GM12878 (cell line): ENCODE results near the gene CDYL2. TPM values are rescaled to one million over a fixed set of nuclear protein-coding genes. Genes with fewer than 3 reads are reported as not detected.

Experiments
- CREB1 ChIP-seq: IDR thresholded peaks from 2 replicates; pipeline ENCODE4 v1.6.1; 2012; ENCODE audit warnings: low read depth, mild to moderate bottlenecking, inconsistent platforms
- ETV6 ChIP-seq, 2 experiments: fragments of 450-650 bp in 1 of 2; IDR thresholded peaks in 1 of 2; conservative IDR thresholded peaks in 1 of 2; 2 replicates each; pipeline ENCODE4 v1.6.1; 2014; ENCODE audit warnings: antibody characterized with exemption in 1 of 2, borderline replicate concordance in 1 of 2, low read depth in 1 of 2, mild to moderate bottlenecking in 1 of 2, moderate library complexity in 1 of 2
- polyA plus RNA-seq, 11 experiments: library from polyadenylated mRNA; depleted of rRNA in 4 of 11; unstranded in 6 of 11; stranded (reverse) in 5 of 11; fragments of >200 nt; fragmentation: Nextera tagmentation in 4 of 11; fragmentation: Illumina TruSeq in 1 of 11; extraction: Ambion mirVana in 4 of 11; extraction: Trizol in 1 of 11; gene quantifications; 1 replicate in 1 of 11; 2 replicates in 10 of 11; pipeline versions ENCODE4 v1.2.1 to v1.2.3, GENCODE V29; 2011 to 2016; ENCODE audit warnings: inconsistent platforms in 2 of 11, missing spikeins in 2 of 11, low read depth in 1 of 11
- total RNA-seq, 4 experiments: library from RNA; depleted of rRNA in 3 of 4; stranded (reverse); fragments of >200 nt in 3 of 4; fragmentation: Illumina TruSeq in 1 of 4; extraction: Trizol in 1 of 4; gene quantifications; 2 replicates each; pipeline versions ENCODE4 v1.2.1 to v1.2.3, GENCODE V29; 2013 to 2021
- TF ChIP-seq, protein P1 (sequence below), 3 experiments: IDR thresholded peaks in 2 of 3; conservative IDR thresholded peaks in 1 of 3; 2 replicates each; pipeline ENCODE4 v1.5.1; 2011; ENCODE audit warnings: low read depth in 3 of 3, low read length in 3 of 3, mild to moderate bottlenecking in 3 of 3, control low read depth in 2 of 3, moderate library complexity in 2 of 3, inconsistent platforms in 1 of 3, mixed read lengths in 1 of 3; ENCODE audit not compliant: control insufficient read depth in 2 of 3, insufficient read depth in 1 of 3; ENCODE audit errors: extremely low read depth in 1 of 3
- TF ChIP-seq, protein P2 (sequence below): fragments of 150-350 bp; IDR thresholded peaks from 2 replicates; pipeline ENCODE4 v1.6.1; 2016; ENCODE audit warnings: low read depth, low read length
- TF ChIP-seq, protein P3 (sequence below): fragments of 450-650 bp; IDR thresholded peaks from 2 replicates; pipeline ENCODE4 v1.6.1; 2016; ENCODE audit warnings: mild to moderate bottlenecking, moderate library complexity, borderline replicate concordance
- TF ChIP-seq, protein P4 (sequence below): IDR thresholded peaks from 2 replicates; pipeline ENCODE4 v1.6.1; 2011; ENCODE audit warnings: borderline replicate concordance, low read depth, mild to moderate bottlenecking, moderate library complexity, mixed read lengths, low read length; ENCODE audit not compliant: insufficient read depth; ENCODE audit errors: extremely low read length

Gene CDYL2
- total and polyA plus RNA-seq, 10 of the 15 experiments (the other 5 are each of a cell fraction or from before 2014, with no cell fraction given), result 0.27 to 22.9 (median 3.9) TPM

DNA sequence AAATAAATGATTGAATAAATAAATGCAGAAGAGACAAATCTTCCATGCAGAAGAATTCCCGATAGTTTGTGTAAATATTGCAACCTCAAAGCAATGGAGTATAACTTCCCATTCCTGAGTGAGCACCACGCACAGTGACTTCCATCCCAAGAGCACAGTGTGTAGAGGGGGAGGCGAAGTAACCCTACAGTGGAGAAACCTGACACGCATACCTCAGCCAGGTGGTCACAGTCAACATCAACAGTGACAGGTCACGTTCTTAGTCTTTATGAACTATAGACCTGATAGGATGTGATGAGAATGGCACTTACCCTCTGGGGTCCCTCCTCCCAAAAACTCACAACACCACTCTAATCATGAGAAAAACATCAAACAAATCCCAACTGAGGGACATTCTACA is 152.0 kb downstream of the CDYL2 start (continued):
- TF ChIP-seq, protein P1, sequence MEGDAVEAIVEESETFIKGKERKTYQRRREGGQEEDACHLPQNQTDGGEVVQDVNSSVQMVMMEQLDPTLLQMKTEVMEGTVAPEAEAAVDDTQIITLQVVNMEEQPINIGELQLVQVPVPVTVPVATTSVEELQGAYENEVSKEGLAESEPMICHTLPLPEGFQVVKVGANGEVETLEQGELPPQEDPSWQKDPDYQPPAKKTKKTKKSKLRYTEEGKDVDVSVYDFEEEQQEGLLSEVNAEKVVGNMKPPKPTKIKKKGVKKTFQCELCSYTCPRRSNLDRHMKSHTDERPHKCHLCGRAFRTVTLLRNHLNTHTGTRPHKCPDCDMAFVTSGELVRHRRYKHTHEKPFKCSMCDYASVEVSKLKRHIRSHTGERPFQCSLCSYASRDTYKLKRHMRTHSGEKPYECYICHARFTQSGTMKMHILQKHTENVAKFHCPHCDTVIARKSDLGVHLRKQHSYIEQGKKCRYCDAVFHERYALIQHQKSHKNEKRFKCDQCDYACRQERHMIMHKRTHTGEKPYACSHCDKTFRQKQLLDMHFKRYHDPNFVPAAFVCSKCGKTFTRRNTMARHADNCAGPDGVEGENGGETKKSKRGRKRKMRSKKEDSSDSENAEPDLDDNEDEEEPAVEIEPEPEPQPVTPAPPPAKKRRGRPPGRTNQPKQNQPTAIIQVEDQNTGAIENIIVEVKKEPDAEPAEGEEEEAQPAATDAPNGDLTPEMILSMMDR (IDR thresholded peaks at IDR 0.05 in 2 of 3, conservative IDR thresholded peaks at IDR 0.05 in 1 of 3; ENCODE audit: control insufficient read depth in 2 of 3, extremely low read depth in 1 of 3, insufficient read depth in 1 of 3, low read depth in 3 of 3, low read length in 3 of 3), result no peak
- TF ChIP-seq, protein P2, sequence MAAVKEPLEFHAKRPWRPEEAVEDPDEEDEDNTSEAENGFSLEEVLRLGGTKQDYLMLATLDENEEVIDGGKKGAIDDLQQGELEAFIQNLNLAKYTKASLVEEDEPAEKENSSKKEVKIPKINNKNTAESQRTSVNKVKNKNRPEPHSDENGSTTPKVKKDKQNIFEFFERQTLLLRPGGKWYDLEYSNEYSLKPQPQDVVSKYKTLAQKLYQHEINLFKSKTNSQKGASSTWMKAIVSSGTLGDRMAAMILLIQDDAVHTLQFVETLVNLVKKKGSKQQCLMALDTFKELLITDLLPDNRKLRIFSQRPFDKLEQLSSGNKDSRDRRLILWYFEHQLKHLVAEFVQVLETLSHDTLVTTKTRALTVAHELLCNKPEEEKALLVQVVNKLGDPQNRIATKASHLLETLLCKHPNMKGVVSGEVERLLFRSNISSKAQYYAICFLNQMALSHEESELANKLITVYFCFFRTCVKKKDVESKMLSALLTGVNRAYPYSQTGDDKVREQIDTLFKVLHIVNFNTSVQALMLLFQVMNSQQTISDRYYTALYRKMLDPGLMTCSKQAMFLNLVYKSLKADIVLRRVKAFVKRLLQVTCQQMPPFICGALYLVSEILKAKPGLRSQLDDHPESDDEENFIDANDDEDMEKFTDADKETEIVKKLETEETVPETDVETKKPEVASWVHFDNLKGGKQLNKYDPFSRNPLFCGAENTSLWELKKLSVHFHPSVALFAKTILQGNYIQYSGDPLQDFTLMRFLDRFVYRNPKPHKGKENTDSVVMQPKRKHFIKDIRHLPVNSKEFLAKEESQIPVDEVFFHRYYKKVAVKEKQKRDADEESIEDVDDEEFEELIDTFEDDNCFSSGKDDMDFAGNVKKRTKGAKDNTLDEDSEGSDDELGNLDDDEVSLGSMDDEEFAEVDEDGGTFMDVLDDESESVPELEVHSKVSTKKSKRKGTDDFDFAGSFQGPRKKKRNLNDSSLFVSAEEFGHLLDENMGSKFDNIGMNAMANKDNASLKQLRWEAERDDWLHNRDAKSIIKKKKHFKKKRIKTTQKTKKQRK, result no peak
- TF ChIP-seq, protein P3, sequence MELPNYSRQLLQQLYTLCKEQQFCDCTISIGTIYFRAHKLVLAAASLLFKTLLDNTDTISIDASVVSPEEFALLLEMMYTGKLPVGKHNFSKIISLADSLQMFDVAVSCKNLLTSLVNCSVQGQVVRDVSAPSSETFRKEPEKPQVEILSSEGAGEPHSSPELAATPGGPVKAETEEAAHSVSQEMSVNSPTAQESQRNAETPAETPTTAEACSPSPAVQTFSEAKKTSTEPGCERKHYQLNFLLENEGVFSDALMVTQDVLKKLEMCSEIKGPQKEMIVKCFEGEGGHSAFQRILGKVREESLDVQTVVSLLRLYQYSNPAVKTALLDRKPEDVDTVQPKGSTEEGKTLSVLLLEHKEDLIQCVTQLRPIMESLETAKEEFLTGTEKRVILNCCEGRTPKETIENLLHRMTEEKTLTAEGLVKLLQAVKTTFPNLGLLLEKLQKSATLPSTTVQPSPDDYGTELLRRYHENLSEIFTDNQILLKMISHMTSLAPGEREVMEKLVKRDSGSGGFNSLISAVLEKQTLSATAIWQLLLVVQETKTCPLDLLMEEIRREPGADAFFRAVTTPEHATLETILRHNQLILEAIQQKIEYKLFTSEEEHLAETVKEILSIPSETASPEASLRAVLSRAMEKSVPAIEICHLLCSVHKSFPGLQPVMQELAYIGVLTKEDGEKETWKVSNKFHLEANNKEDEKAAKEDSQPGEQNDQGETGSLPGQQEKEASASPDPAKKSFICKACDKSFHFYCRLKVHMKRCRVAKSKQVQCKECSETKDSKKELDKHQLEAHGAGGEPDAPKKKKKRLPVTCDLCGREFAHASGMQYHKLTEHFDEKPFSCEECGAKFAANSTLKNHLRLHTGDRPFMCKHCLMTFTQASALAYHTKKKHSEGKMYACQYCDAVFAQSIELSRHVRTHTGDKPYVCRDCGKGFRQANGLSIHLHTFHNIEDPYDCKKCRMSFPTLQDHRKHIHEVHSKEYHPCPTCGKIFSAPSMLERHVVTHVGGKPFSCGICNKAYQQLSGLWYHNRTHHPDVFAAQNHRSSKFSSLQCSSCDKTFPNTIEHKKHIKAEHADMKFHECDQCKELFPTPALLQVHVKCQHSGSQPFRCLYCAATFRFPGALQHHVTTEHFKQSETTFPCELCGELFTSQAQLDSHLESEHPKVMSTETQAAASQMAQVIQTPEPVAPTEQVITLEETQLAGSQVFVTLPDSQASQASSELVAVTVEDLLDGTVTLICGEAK, result no peak
- no peak for TF ChIP-seq ETV6 (conservative IDR thresholded peaks at IDR 0.05 in 1 of 2, IDR thresholded peaks at IDR 0.05 in 1 of 2; ENCODE audit: borderline replicate concordance in 1 of 2, low read depth in 1 of 2)
- TF ChIP-seq CREB1, result no peak
- TF ChIP-seq, protein P4, sequence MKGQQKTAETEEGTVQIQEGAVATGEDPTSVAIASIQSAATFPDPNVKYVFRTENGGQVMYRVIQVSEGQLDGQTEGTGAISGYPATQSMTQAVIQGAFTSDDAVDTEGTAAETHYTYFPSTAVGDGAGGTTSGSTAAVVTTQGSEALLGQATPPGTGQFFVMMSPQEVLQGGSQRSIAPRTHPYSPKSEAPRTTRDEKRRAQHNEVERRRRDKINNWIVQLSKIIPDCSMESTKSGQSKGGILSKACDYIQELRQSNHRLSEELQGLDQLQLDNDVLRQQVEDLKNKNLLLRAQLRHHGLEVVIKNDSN, result no peak
- TF ChIP-seq, all 136 proteins: peak for 0
